Measurements from ENCODE around the gene SMDT1. TPM values are rescaled to one million over a fixed set of nuclear protein-coding genes. Genes with fewer than 3 reads are reported as not detected.
"Not testable (repeated sequence)": the region's sequence is repeated elsewhere in the genome, so short reads cannot be mapped to it uniquely, and the experiment has no call there.

Gene SMDT1
- total RNA-seq, 1 experiment from 2014 or later = 18.3 TPM

GRCh38 chr22:42101199-42101598, 21.7 kb downstream of the SMDT1 start:
- Histone ChIP-seq H3K9ac (ENCODE audit: low read length) (no peak overlapping the region), H4K20me1 (ENCODE audit: low read length) (no peaks in the 10 kb centered on the region), H3F3A (ENCODE audit: low read length, unreplicated experiment) (no peaks in the 10 kb centered on the region), H2AFZ (ENCODE audit: low read length) (no peak overlapping the region), H3K36me3 (ENCODE audit: low read depth, low read length) (0 out of 2 replicates have a peak, but pooled peaks cover 4% of the 10 kb centered on the region), H3K4me2 (ENCODE audit: low read length) (no peak overlapping the region), H3K4me1 (ENCODE audit: insufficient read depth, low read length) (no peaks in the 10 kb centered on the region), H3K79me2 (ENCODE audit: low read length) (no peaks in the 10 kb centered on the region), H3K27ac (ENCODE audit: low read length) (no peak overlapping the region), H3K9me3 (ENCODE audit: low read length) (no peaks in the 10 kb centered on the region), H3K27me3 (ENCODE audit: low read length) (no peaks in the 10 kb centered on the region), H3K9me2 (replicated peaks; ENCODE audit: low read length) (no peaks in the 10 kb centered on the region), H3K4me3 (ENCODE audit: low read length) (no peak overlapping the region)
- BruUV-seq (replicated peaks) = no TSS peak
- ChIA-PET POLR2A (ENCODE audit: unreplicated experiment) (no interaction called here), CTCF (no interaction called here)
- no peak for DNase-seq
- TF ChIP-seq CTCF (conservative IDR thresholded peaks at IDR 0.05; ENCODE audit: low read depth, low read length) = no peak
- TF ChIP-seq EZH2phosphoT487 (IDR thresholded peaks at IDR 0.05; ENCODE audit: borderline replicate concordance, low read length) = no peak
- no peak for TF ChIP-seq EZH2 (IDR thresholded peaks at IDR 0.05; ENCODE audit: low read length, unreplicated experiment)
- intact Hi-C loops (cut with micrococcal nuclease) = no loop called here
- no peak for ATAC-seq

- H4K20me1 ChIP-seq (ENCODE audit: low read length); H3K4me3 ChIP-seq (ENCODE audit: low read length); H3F3A ChIP-seq (ENCODE audit: low read length, unreplicated experiment); POLR2A ChIA-PET (ENCODE audit: unreplicated experiment); H2AFZ ChIP-seq (ENCODE audit: low read length); ATAC-seq; H3K9me2 ChIP-seq (replicated peaks; ENCODE audit: low read length); H3K4me1 ChIP-seq (ENCODE audit: insufficient read depth, low read length); DNase-seq; intact Hi-C loops (cut with micrococcal nuclease); H3K27ac ChIP-seq (ENCODE audit: low read length); H3K9me3 ChIP-seq (ENCODE audit: low read length); H3K4me2 ChIP-seq (ENCODE audit: low read length); H3K79me2 ChIP-seq (ENCODE audit: low read length); H3K9ac ChIP-seq (ENCODE audit: low read length); H3K36me3 ChIP-seq (ENCODE audit: low read depth, low read length); CTCF ChIA-PET; H3K27me3 ChIP-seq (ENCODE audit: low read length); BruUV-seq (replicated peaks): not testable (repeated sequence)
Measured at GRCh38 chr22:42104332-42104860, 24.9 kb downstream of the SMDT1 start.

GRCh38 chr22:42108848-42109247, 29.3 kb downstream of the SMDT1 start:
- H3K9ac ChIP-seq (ENCODE audit: low read length) = no peak overlapping the region
- H3K79me2 ChIP-seq (ENCODE audit: low read length) = no peaks in the 10 kb centered on the region
- no peak overlapping the region for H3K27ac ChIP-seq (ENCODE audit: low read length)
- H3K9me3 ChIP-seq (ENCODE audit: low read length) = no peaks in the 10 kb centered on the region
- ATAC-seq (no peak), DNase-seq (no peak)
- intact Hi-C loops (cut with micrococcal nuclease) = no loop called here
- no peak overlapping the region for H3K4me3 ChIP-seq (ENCODE audit: low read length)
- CTCF ChIA-PET = no interaction called here
- H3F3A ChIP-seq (ENCODE audit: low read length, unreplicated experiment) = no peaks in the 10 kb centered on the region
- 0 out of 2 replicates have a peak, but pooled peaks cover 4% of the 10 kb centered on the region for H3K36me3 ChIP-seq (ENCODE audit: low read depth, low read length)
- H3K27me3 ChIP-seq (ENCODE audit: low read length) = no peaks in the 10 kb centered on the region
- H2AFZ ChIP-seq (ENCODE audit: low read length) = no peak overlapping the region
- POLR2A ChIA-PET (ENCODE audit: unreplicated experiment) = no interaction called here
- no peak for TF ChIP-seq EZH2phosphoT487 (IDR thresholded peaks at IDR 0.05; ENCODE audit: borderline replicate concordance, low read length)
- no peak for TF ChIP-seq CTCF (conservative IDR thresholded peaks at IDR 0.05; ENCODE audit: low read depth, low read length)
- no peak for TF ChIP-seq EZH2 (IDR thresholded peaks at IDR 0.05; ENCODE audit: low read length, unreplicated experiment)
- no peak overlapping the region for H3K4me2 ChIP-seq (ENCODE audit: low read length)
- no TSS peak for BruUV-seq (replicated peaks)
- H3K4me1 ChIP-seq (ENCODE audit: insufficient read depth, low read length) = no peaks in the 10 kb centered on the region
- no peaks in the 10 kb centered on the region for H4K20me1 ChIP-seq (ENCODE audit: low read length)
- H3K9me2 ChIP-seq (replicated peaks; ENCODE audit: low read length) = no peaks in the 10 kb centered on the region

Measured in PC-3 (cell line).